HG02610 (cell line): ENCODE data around the gene GLB1L3.
"Not testable (repeated sequence)": the region's sequence is repeated elsewhere in the genome, so short reads cannot be mapped to it uniquely, and the experiment has no call there.

ENCODE experiments used
- ATAC-seq: cut with Tn5 transposase; IDR thresholded peaks from one replicate; pipeline ENCODE4 v1.9.1; 2021; ENCODE audit warnings: mild to moderate bottlenecking, moderate library complexity; ENCODE audit not compliant: unreplicated experiment

GLB1L3 gene

GRCh38 chr11:134340354-134340964, 64.3 kb downstream of the GLB1L3 start:
- ATAC-seq, result no peak

GRCh38 chr11:134341805-134342571, 65.8 kb downstream of the GLB1L3 start:
- ATAC-seq, result no peak

GRCh38 chr11:134342572-134343340, 66.6 kb downstream of the GLB1L3 start:
- ATAC-seq, result no peak

DNA sequence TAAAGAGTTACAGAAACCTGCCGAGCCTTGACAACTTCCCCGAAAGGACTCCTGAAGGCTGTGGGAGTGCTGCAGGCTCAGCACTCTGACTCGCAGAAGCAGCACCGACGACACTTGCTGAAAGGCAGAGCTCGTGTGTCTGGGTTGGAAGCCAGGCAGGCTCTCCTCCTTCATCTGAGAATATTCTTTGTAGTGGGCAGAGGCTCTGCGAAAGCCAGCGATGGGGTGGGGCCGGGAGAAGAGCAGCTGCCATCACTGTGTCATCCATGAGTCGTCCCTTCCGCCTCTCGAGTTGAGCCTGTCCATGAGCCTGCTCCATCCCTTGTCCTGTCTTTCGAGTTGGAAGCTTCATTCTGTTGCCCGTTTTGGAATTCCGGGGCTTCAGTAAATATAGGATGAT, 67.5 kb downstream of the GLB1L3 start:
- no peak for ATAC-seq

- not testable (repeated sequence) for ATAC-seq
Measured at GRCh38 chr11:134344497-134345236, 68.5 kb downstream of the GLB1L3 start.

DNA sequence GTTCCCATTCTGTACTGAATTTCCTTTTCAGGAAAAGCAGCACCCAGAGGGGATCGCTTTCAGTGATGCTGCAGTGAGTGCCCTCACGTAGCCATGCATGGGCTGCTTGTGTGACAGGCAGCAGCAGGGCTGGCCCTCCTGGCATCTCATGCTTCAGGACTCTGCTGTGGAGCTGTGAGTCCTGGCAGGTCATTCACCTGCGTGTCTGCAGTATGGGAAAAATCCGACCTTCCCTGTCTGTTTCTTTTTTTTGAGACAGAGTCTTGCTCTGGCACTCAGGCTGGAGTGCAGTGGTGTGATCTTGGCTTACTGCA, 69.0 kb downstream of the GLB1L3 start:
- no peak for ATAC-seq

- no peak for ATAC-seq
Measured at GRCh38 chr11:134346101-134346975, 70.2 kb downstream of the GLB1L3 start.

DNA sequence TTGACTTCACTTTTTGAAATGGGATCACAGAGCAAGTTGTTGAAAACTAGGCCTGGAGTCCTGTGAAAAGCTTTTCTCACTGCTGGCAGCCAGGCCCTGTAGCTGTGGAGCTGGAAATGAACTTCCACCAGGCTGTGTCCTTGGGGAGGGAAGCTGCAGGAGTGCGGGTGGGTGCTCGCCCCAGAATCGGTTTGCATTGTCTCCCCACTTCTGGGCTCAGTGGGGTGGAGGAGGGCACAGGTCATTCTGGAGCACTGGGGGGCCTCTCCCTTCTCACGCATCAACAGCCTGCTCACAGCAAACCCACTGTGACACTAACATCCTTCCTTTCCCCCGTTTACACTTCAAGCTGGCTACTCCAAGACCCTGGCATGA, 70.8 kb downstream of the GLB1L3 start:
- ATAC-seq, result no peak

GRCh38 chr11:134347441-134347840, 71.3 kb downstream of the GLB1L3 start:
- ATAC-seq, result no peak

DNA sequence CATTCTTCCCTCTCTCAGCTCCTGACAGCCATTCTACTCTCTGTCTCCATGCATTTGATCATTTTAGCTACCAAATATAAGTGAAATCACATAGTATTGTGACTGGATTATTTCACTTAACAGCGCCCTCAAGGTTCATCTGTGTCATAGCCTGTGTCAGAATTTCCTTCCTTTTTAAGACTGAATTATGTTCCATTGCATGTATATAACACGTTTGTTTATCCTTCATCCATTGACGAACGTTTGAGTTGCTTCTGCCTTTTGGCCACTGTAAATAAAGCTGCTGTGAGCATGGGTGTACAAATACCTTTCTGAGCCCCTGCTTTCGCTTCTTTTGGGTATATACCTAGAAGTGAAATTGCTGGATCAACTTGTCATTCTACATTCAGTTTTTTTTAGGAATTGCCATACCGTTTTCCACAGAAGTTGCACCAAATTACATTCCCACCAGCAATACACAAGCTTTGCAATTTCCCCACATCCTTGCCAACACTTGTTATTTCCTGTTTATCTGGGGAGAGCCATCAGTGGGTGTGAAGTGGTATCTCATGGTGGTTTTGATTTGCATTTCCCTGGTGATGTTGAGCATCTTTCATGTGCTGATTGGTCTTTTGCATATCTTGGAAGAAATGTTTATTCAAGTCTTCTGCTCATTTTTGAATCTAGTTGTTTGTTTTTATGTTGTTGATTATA, 73.1 kb downstream of the GLB1L3 start:
- no peak for ATAC-seq

DNA sequence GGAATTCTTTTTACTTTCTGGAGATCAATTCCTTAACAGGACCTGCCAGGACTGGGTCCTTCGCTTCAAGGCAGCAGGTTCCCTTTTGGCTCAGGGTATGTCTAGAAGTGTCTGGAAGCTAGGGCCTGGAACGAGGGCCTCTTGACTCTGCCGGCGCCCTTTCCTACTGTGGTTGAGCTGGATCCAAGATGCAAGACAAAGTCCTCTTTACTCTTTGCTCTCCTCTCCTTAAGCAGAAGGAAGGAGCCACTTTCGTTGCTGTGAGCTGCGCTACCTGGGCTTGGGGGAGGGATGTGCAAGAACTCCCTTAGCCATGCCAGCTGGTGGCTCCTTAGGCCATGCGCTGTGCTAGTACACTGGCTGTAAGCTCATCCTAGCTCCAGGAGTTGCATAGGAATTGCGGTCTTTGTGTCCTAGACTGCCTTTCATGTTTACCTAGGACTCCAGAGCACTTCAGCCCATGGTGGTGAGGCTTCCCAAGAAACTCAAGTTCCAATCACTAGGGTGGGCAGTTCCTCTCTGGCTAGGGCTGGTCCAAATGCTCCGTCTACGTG, 73.7 kb downstream of the GLB1L3 start:
- no peak for ATAC-seq

- no peak for ATAC-seq
Measured at GRCh38 chr11:134350381-134350780, 74.2 kb downstream of the GLB1L3 start.

DNA sequence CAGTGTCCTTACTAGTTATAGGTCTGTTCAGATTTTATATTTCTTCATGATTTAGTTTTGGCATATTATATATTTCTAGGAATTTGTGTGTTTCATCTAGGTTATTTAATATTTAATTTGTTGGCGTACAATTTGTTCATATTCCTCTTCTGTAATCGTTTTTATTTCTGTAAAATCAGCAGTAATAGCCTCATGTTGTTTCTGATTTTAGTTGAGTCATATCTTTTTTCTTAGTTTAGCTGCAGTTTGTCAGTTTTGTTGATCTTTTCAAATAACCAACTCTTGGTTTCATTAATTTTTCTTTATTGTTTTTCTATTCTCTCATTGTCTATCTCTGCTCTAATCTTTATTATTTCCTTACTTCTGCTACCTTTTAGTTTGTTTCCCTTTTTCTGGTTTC, 75.9 kb downstream of the GLB1L3 start:
- ATAC-seq, result no peak

DNA sequence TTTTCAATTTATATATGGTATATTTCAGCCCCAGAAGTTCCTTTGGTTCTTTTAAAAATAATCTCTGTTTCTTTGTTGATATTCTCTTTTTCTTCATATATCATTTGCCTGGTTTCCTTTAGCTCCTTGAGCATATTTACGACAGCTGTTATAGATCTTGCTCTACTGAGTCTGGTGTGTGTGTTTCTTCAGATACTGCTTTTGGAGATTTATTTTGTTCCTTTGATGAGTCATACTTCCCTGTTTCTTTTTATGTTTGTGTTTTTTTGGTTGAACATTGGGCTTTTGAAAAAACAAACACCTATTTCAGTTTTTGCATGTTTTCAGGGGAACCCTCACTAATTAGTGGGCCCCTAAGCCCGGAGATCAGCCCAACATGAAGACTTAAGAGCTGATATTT, 79.0 kb downstream of the GLB1L3 start:
- no peak for ATAC-seq

DNA sequence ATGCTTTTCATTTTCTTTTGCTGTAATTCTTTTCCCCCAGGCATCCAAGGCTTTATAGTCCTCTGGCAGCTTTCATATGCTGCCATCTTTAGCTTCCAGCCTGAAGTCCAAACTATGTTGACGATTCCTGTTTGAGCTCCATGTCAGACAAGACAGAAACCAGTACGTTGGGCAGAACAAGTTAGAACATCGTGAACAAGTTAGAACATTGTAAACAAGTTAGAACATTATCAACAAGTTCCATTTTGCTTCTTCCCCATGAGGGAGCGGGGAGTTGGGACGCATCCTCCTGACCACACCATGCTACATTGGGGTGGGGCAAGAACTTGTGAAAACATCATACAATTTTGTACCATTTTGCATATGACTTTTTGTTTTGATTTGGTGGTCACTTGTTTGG, 79.5 kb downstream of the GLB1L3 start:
- no peak for ATAC-seq

GRCh38 chr11:134356656-134357544, 80.7 kb downstream of the GLB1L3 start:
- no peak for ATAC-seq

DNA sequence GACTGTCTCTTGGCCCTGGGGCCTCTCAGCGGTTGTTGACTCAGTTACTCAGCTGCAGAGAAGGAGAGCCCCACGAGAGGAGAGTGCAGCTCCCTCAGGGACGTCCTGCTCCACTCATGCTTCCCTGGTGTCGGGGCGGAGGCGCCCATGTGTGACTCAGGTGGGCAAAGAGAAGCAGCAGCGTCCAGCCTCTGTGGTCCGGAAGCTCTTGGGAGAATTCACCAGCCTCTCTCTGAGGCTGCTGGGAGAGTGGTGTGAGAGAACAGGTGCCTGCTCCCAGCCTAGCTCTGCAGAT, 81.3 kb downstream of the GLB1L3 start:
- ATAC-seq, result no peak

- ATAC-seq, result no peak
Measured at GRCh38 chr11:134358165-134358855, 82.1 kb downstream of the GLB1L3 start.
